Measurements from ENCODE around the gene PRR30. TPM values are rescaled to one million over a fixed set of nuclear protein-coding genes. Genes with fewer than 3 reads are reported as not detected.

Gene PRR30
- total RNA-seq, 4 donors from 2014 or later: not detected

GRCh38 chr2:27174638-27175037 is 35.4 kb upstream of the PRR30 start:
- ATAC-seq: no peak
- H3K27ac ChIP-seq: no peak overlapping the region
- WGBS, 2 donors (ENCODE audit: low coverage in 1 of 2): 60 to 71% methylated on average over 6 of the region's 6 CpGs

GRCh38 chr2:27171351-27171848 is 32.2 kb upstream of the PRR30 start:
- TF ChIP-seq POLR2A (IDR thresholded peaks at IDR 0.05): no peak
- no peak for TF ChIP-seq EP300 (IDR thresholded peaks at IDR 0.05)
- no peak for TF ChIP-seq CTCF (IDR thresholded peaks at IDR 0.05)
- no peak for TF ChIP-seq POLR2AphosphoS5 (IDR thresholded peaks at IDR 0.05)
- Histone ChIP-seq H3K9me3 (no peaks in the 10 kb centered on the region), H3K36me3 (no peaks in the 10 kb centered on the region), H3K27me3 (peaks cover 46% of the 10 kb centered on the region), H3K4me1 (peaks cover 0 to 7% (median 0%) of the 10 kb centered on the region in 3 donors), H3K4me3 (no peak overlapping the region), H3K27ac (no peak overlapping the region)
- no peak for ATAC-seq
- 61 to 79% methylated on average over 4 to 8 of the region's 8 CpGs for WGBS, 2 donors (ENCODE audit: low coverage in 1 of 2)

More at GRCh38 chr2:27174638-27175037, 35.4 kb upstream of the PRR30 start:
- H3K36me3 ChIP-seq: no peaks in the 10 kb centered on the region
- H3K9me3 ChIP-seq: no peaks in the 10 kb centered on the region
- peaks cover 60% of the 10 kb centered on the region for H3K27me3 ChIP-seq
- peaks cover 0 to 5% (median 0%) of the 10 kb centered on the region in 3 donors for H3K4me1 ChIP-seq
- TF ChIP-seq POLR2A (IDR thresholded peaks at IDR 0.05) (no peak), CTCF (IDR thresholded peaks at IDR 0.05) (no peak), POLR2AphosphoS5 (IDR thresholded peaks at IDR 0.05) (no peak), EP300 (IDR thresholded peaks at IDR 0.05) (no peak)
- no peak overlapping the region for H3K4me3 ChIP-seq

- WGBS, 2 donors (ENCODE audit: low coverage in 1 of 2): 68 to 91% methylated on average over 4 to 6 of the region's 6 CpGs
- H3K4me3 ChIP-seq: no peak overlapping the region
- H3K9me3 ChIP-seq: no peaks in the 10 kb centered on the region
- peaks cover 0 to 7% (median 0%) of the 10 kb centered on the region in 3 donors for H3K4me1 ChIP-seq
- H3K27me3 ChIP-seq: peaks cover 40% of the 10 kb centered on the region
- TF ChIP-seq POLR2AphosphoS5 (IDR thresholded peaks at IDR 0.05): no peak
- TF ChIP-seq POLR2A (IDR thresholded peaks at IDR 0.05): no peak
- TF ChIP-seq CTCF (IDR thresholded peaks at IDR 0.05): no peak
- no peak for TF ChIP-seq EP300 (IDR thresholded peaks at IDR 0.05)
- no peaks in the 10 kb centered on the region for H3K36me3 ChIP-seq
- no peak for ATAC-seq
- H3K27ac ChIP-seq: no peak overlapping the region
Measured at GRCh38 chr2:27170581-27171337, 31.5 kb upstream of the PRR30 start.

GRCh38 chr2:27164960-27165763 is 26.0 kb upstream of the PRR30 start:
- H3K36me3 ChIP-seq: no peaks in the 10 kb centered on the region
- no peak overlapping the region for H3K4me3 ChIP-seq
- H3K9me3 ChIP-seq: no peaks in the 10 kb centered on the region
- TF ChIP-seq EP300 (IDR thresholded peaks at IDR 0.05): no peak
- no peak for ATAC-seq
- peaks cover 0 to 7% (median 0%) of the 10 kb centered on the region in 3 donors for H3K4me1 ChIP-seq
- WGBS, 2 donors (ENCODE audit: low coverage in 1 of 2): 70 to 81% methylated on average over 1 to 7 of the region's 8 CpGs
- H3K27ac ChIP-seq: no peak overlapping the region
- peaks cover 31% of the 10 kb centered on the region for H3K27me3 ChIP-seq

Measured in gastroesophageal sphincter (tissue), 4 donors.